Rectal smooth muscle tissue (tissue), 1 donor: ENCODE data around the gene DDTL.

Source experiments
- H3K27ac ChIP-seq: one replicate; pipeline ENCODE4 v1.7.0; 2013; ENCODE audit warnings: low read depth, low read length, inconsistent platforms
- H3K27me3 ChIP-seq: one replicate; pipeline ENCODE4 v1.7.0; 2013; ENCODE audit warnings: low read length; ENCODE audit not compliant: control insufficient read depth, insufficient read depth
- H3K36me3 ChIP-seq: one replicate; pipeline ENCODE4 v1.7.0; 2013; ENCODE audit warnings: low read length; ENCODE audit not compliant: control insufficient read depth, insufficient read depth
- H3K4me1 ChIP-seq: one replicate; pipeline ENCODE4 v1.7.0; 2013; ENCODE audit warnings: low read length; ENCODE audit not compliant: control insufficient read depth, insufficient read depth
- H3K4me3 ChIP-seq: one replicate; pipeline ENCODE4 v1.7.0; 2013; ENCODE audit warnings: low read length
- H3K9ac ChIP-seq: one replicate; pipeline ENCODE4 v1.7.0; 2013; ENCODE audit warnings: low read length

DDTL gene

GRCh38 chr22:24001314-24001713 is 34.6 kb downstream of the DDTL start:
- no peak overlapping the region for H3K27ac ChIP-seq
- H3K4me3 ChIP-seq = no peak overlapping the region
- peaks cover 4% of the 10 kb centered on the region for H3K4me1 ChIP-seq
- H3K36me3 ChIP-seq = no peaks in the 10 kb centered on the region
- H3K27me3 ChIP-seq = no peaks in the 10 kb centered on the region
- H3K9ac ChIP-seq = no peak overlapping the region

GRCh38 chr22:24002272-24002671 is 35.6 kb downstream of the DDTL start:
- H3K4me1 ChIP-seq = peaks cover 4% of the 10 kb centered on the region
- H3K27ac ChIP-seq = no peak overlapping the region
- no peak overlapping the region for H3K4me3 ChIP-seq
- H3K27me3 ChIP-seq = no peaks in the 10 kb centered on the region
- H3K36me3 ChIP-seq = no peaks in the 10 kb centered on the region
- no peak overlapping the region for H3K9ac ChIP-seq

- Histone ChIP-seq H3K27ac (no peak overlapping the region), H3K9ac (no peak overlapping the region), H3K4me3 (no peak overlapping the region), H3K36me3 (no peaks in the 10 kb centered on the region), H3K4me1 (peaks cover 4% of the 10 kb centered on the region), H3K27me3 (no peaks in the 10 kb centered on the region)
Observed at GRCh38 chr22:24002851-24003250, 36.2 kb downstream of the DDTL start.

GRCh38 chr22:24003887-24004286 is 37.2 kb downstream of the DDTL start:
- Histone ChIP-seq H3K4me1 (peaks cover 4% of the 10 kb centered on the region), H3K4me3 (no peak overlapping the region), H3K36me3 (no peaks in the 10 kb centered on the region), H3K9ac (no peak overlapping the region), H3K27ac (no peak overlapping the region), H3K27me3 (no peaks in the 10 kb centered on the region)

- Histone ChIP-seq H3K9ac (no peak within 1 kb of the TSS), H3K4me3 (no peak within 1 kb of the TSS), H3K27ac (peak within 1 kb of the TSS; percentile 65), H3K36me3 (no peaks in the 10 kb centered on the region), H3K4me1 (peaks cover 4% of the 10 kb centered on the region), H3K27me3 (no peaks in the 10 kb centered on the region)
Observed at GRCh38 chr22:24005201-24005600, 38.5 kb downstream of the DDTL start, which contains the start of gene GSTT4. GSTT4 (minus strand) TSS chr22:24005453; CDS start chr22:24005356, 97 bp downstream.

GRCh38 chr22:24006207-24006913 is 39.7 kb downstream of the DDTL start:
- H3K27ac ChIP-seq = no peak overlapping the region
- no peak overlapping the region for H3K9ac ChIP-seq
- H3K4me1 ChIP-seq = peaks cover 4% of the 10 kb centered on the region
- no peaks in the 10 kb centered on the region for H3K36me3 ChIP-seq
- H3K27me3 ChIP-seq = no peaks in the 10 kb centered on the region
- H3K4me3 ChIP-seq = no peak overlapping the region

- Histone ChIP-seq H3K36me3 (no peaks in the 10 kb centered on the region), H3K27me3 (no peaks in the 10 kb centered on the region), H3K9ac (no peak overlapping the region), H3K4me3 (no peak overlapping the region), H3K4me1 (peaks cover 4% of the 10 kb centered on the region), H3K27ac (no peak overlapping the region)
Observed at GRCh38 chr22:24006914-24007214, 40.2 kb downstream of the DDTL start.

GRCh38 chr22:24007253-24008021 is 40.7 kb downstream of the DDTL start:
- no peaks in the 10 kb centered on the region for H3K36me3 ChIP-seq
- no peak overlapping the region for H3K27ac ChIP-seq
- no peak overlapping the region for H3K9ac ChIP-seq
- no peaks in the 10 kb centered on the region for H3K27me3 ChIP-seq
- no peak overlapping the region for H3K4me3 ChIP-seq
- peaks cover 4% of the 10 kb centered on the region for H3K4me1 ChIP-seq

GRCh38 chr22:24008022-24008283 is 41.3 kb downstream of the DDTL start:
- H3K27me3 ChIP-seq = no peaks in the 10 kb centered on the region
- H3K27ac ChIP-seq = no peak overlapping the region
- H3K9ac ChIP-seq = no peak overlapping the region
- H3K4me1 ChIP-seq = peaks cover 4% of the 10 kb centered on the region
- H3K36me3 ChIP-seq = no peaks in the 10 kb centered on the region
- H3K4me3 ChIP-seq = no peak overlapping the region

- H3K4me3 ChIP-seq = no peak overlapping the region
- H3K9ac ChIP-seq = no peak overlapping the region
- H3K36me3 ChIP-seq = no peaks in the 10 kb centered on the region
- no peak overlapping the region for H3K27ac ChIP-seq
- H3K4me1 ChIP-seq = peaks cover 4% of the 10 kb centered on the region
- H3K27me3 ChIP-seq = no peaks in the 10 kb centered on the region
Observed at GRCh38 chr22:24008381-24009226, 41.9 kb downstream of the DDTL start.

GRCh38 chr22:24009227-24010017 is 42.7 kb downstream of the DDTL start:
- Histone ChIP-seq H3K27me3 (no peaks in the 10 kb centered on the region), H3K9ac (no peak overlapping the region), H3K4me3 (no peak overlapping the region), H3K36me3 (no peaks in the 10 kb centered on the region), H3K4me1 (peaks cover 4% of the 10 kb centered on the region), H3K27ac (no peak overlapping the region)

GRCh38 chr22:24010018-24010391 is 43.3 kb downstream of the DDTL start:
- no peak overlapping the region for H3K27ac ChIP-seq
- no peak overlapping the region for H3K4me3 ChIP-seq
- peaks cover 4% of the 10 kb centered on the region for H3K4me1 ChIP-seq
- no peak overlapping the region for H3K9ac ChIP-seq
- H3K36me3 ChIP-seq = no peaks in the 10 kb centered on the region
- H3K27me3 ChIP-seq = no peaks in the 10 kb centered on the region
